Endothelial cell of hepatic sinusoid (primary cell): Measurements from ENCODE around the gene DUS4L.

ENCODE experiments used
- in situ Hi-C: cut with HindIII; loops from 2 replicates; pipeline ENCODE4 v1.10.0; 2017; ENCODE audit warnings: low sequenced_read_pairs

DUS4L gene

GRCh38 chr7:107613439-107613838, 49.7 kb downstream of the DUS4L start:
- in situ Hi-C loops: no loop called here

- in situ Hi-C loops: no loop called here
Measured at GRCh38 chr7:107613948-107614347, 50.2 kb downstream of the DUS4L start.

GRCh38 chr7:107614425-107614824, 50.7 kb downstream of the DUS4L start:
- in situ Hi-C loops: no loop called here

- in situ Hi-C loops: no loop called here
Measured at GRCh38 chr7:107615910-107616680, 52.3 kb downstream of the DUS4L start.

GRCh38 chr7:107622429-107622828, 58.7 kb downstream of the DUS4L start:
- in situ Hi-C loops: no loop called here

DNA sequence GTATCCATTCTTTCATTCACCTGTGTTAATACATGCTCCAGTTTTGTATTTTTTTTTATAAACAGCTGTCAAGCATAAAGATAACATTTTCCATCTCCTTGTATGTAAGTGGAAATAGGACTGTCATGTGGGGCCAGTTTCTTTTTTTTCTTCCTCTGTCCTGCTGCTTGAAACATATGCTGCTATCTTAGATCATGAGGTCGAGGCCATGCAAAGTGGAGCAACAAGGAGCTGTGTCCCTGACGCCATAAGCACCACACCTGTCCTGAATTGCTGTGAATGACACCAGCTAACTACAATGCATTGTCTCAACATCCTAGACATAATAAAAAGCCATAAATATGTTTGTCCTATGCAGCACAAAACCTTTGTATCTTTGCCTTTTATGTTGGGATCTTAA, 59.1 kb downstream of the DUS4L start:
- in situ Hi-C loops: no loop called here

- in situ Hi-C loops: no loop called here
Measured at GRCh38 chr7:107627002-107627401, 63.2 kb downstream of the DUS4L start.
